Left lung (tissue), 10 donors: ENCODE data around the gene EDIL3. TPM values are rescaled to one million over a fixed set of nuclear protein-coding genes. Genes with fewer than 3 reads are reported as not detected.

Source experiments
- ATAC-seq: fragments of 200-7000 bp; cut with Tn5 transposase; one replicate; pipeline ENCODE4 v1.9.1; 2020; ENCODE audit warnings: moderate library complexity
- DNase-seq, 4 donors: peaks; one replicate each; pipeline ENCODE4 v3.0.0-alpha.2; 2013 to 2020
- H3K27ac ChIP-seq, 2 donors: fragments of 200-600 bp; sonication (generic) in 1 of 2; one replicate each; pipeline versions ENCODE4 v1.5.0 to v1.8.0; 2020 to 2021
- H3K27me3 ChIP-seq, 2 donors: fragments of 200-600 bp; sonication (generic) in 1 of 2; one replicate each; pipeline versions ENCODE4 v1.5.0 to v1.8.0; 2020 to 2021
- H3K36me3 ChIP-seq, 2 donors: fragments of 200-600 bp; sonication (generic) in 1 of 2; one replicate each; pipeline versions ENCODE4 v1.5.0 to v1.8.0; 2020 to 2021
- H3K4me1 ChIP-seq, 2 donors: fragments of 200-600 bp; one replicate each; pipeline ENCODE4 v1.8.0; 2021
- H3K4me3 ChIP-seq, 2 donors: fragments of 200-600 bp; sonication (generic) in 1 of 2; one replicate each; pipeline versions ENCODE4 v1.5.0 to v1.8.0; 2020 to 2021; ENCODE audit warnings: mild to moderate bottlenecking in 1 of 2
- H3K9me3 ChIP-seq, 2 donors: fragments of 200-600 bp; sonication (generic) in 1 of 2; one replicate each; pipeline versions ENCODE4 v1.5.0 to v1.8.0; 2020 to 2021
- intact Hi-C, 2 donors: fragments of 100-400 bp; cut with DNase I; formaldehyde crosslinking; loops; one replicate each; pipeline versions ENCODE4 v1.11.2 to v1.14.2; 2022
- polyA plus RNA-seq, 6 donors: library from polyadenylated mRNA; unstranded; fragments of 120-200 nt; gene quantifications; one replicate each; pipeline ENCODE4 v1.2.1, GENCODE V29; 2013; ENCODE audit not compliant: insufficient read length in 6 of 6
- total RNA-seq, 2 donors: library from RNA; stranded (reverse); fragmentation: NEBNext Ultra II Directional; extraction: Animal tissue kit (Norgen Biotek cat#: 25700); gene quantifications; one replicate each; pipeline ENCODE4 v1.2.1, GENCODE V29; 2021
- TF ChIP-seq, protein P1 (sequence below), 2 donors: fragments of 200-600 bp; sonication (generic) in 1 of 2; IDR thresholded peaks; one replicate each; pipeline versions ENCODE4 v1.5.0 to v1.8.0; 2021; ENCODE audit warnings: antibody characterized with exemption in 2 of 2
- donor health status: DM: no; HTN: yes; CAD: no.
- donor health status: DM: no; HTN: no; CAD: no.

EDIL3 gene
- total and polyA plus RNA-seq, 8 donors = 20.6 to 59.9 (median 42.3) TPM

DNA sequence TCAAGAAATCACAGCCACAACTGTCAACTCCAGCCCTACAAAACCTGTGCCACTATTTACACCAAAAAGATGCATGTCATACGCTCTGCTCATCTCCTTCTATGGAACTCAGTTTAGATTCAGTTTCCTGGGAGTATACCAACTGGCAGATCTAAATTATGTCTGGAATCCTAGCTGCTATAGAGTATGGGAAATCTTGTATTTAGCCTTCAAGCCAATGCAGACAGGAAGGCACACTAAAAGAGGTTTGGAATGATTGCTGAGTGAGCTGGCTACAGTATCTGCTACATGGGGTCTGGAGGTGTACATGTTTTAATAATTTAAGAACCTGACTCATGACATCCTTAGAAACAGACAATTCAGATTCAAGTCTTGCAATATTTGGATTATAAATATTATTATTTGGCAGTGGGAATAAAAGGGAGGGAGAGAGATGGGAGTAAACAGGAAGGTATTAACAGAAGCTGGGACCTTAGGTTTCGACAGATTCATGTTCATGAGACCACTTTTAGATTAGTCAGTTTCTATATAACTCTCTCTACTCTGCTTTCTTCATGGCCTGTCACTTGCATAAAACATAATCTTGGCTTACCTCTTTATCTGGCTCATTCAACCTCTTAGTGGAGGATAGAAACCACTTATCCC lies 485.2 kb downstream of the EDIL3 start:
- no peak for DNase-seq
- no peak overlapping the region for H3K27ac ChIP-seq
- H3K4me1 ChIP-seq = no peaks in the 10 kb centered on the region
- no peak overlapping the region for H3K4me3 ChIP-seq
- TF ChIP-seq, protein P1, sequence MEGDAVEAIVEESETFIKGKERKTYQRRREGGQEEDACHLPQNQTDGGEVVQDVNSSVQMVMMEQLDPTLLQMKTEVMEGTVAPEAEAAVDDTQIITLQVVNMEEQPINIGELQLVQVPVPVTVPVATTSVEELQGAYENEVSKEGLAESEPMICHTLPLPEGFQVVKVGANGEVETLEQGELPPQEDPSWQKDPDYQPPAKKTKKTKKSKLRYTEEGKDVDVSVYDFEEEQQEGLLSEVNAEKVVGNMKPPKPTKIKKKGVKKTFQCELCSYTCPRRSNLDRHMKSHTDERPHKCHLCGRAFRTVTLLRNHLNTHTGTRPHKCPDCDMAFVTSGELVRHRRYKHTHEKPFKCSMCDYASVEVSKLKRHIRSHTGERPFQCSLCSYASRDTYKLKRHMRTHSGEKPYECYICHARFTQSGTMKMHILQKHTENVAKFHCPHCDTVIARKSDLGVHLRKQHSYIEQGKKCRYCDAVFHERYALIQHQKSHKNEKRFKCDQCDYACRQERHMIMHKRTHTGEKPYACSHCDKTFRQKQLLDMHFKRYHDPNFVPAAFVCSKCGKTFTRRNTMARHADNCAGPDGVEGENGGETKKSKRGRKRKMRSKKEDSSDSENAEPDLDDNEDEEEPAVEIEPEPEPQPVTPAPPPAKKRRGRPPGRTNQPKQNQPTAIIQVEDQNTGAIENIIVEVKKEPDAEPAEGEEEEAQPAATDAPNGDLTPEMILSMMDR (IDR thresholded peaks at IDR 0.05) = no peak
- no peaks in the 10 kb centered on the region for H3K36me3 ChIP-seq
- H3K27me3 ChIP-seq = no peaks in the 10 kb centered on the region
- ATAC-seq = no peak
- H3K9me3 ChIP-seq = no peaks in the 10 kb centered on the region
- intact Hi-C loops = no loop called here

DNA sequence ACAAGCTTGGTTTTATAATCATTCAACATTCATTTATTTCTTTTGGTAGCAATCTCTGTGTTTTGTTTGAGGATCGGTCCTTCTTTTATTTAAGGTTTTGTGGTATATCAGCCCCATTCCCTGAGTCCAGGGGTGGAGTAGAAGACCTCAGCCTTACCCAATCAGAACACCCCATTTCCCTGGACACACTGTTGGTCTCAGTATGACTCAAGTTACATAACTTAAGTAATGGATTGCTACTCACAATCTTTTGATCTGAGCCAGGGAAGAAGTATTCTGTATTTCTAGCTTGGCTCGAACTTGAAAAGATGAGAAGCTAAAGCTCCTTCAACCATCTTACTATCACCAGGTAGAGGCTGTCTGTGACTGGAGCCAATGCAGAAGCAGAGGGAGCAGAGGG lies 488.8 kb downstream of the EDIL3 start:
- H3K9me3 ChIP-seq = no peaks in the 10 kb centered on the region
- no peaks in the 10 kb centered on the region for H3K36me3 ChIP-seq
- H3K27me3 ChIP-seq = no peaks in the 10 kb centered on the region
- DNase-seq (no peak), ATAC-seq (no peak)
- intact Hi-C loops = no loop called here
- H3K27ac ChIP-seq = no peak overlapping the region
- TF ChIP-seq, protein P1 (IDR thresholded peaks at IDR 0.05) = no peak
- no peaks in the 10 kb centered on the region for H3K4me1 ChIP-seq
- H3K4me3 ChIP-seq = no peak overlapping the region

DNA sequence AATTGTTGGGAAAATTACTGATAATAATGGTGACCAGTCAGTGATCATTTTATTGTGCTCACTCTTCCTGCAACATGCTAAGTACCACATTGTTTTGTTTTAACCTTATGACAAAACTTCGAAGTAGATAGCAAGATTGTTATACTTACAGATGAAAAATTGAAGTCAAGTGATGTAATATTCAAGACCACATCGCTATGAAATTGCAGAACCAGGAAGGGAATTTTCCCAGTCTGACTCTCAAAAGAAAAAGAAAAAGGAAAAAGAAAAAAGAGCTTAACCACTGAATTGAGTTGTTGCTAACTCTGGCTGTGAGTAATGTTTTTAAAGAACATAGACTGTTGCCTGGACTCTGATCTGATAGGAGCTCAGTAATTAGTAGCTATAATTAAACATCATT lies 493.4 kb downstream of the EDIL3 start:
- no peak for DNase-seq
- H3K4me3 ChIP-seq = no peak overlapping the region

More for the DNA sequence above, 493.4 kb downstream of the EDIL3 start:
- intact Hi-C loops = no loop called here
- Histone ChIP-seq H3K27me3 (no peaks in the 10 kb centered on the region), H3K9me3 (no peaks in the 10 kb centered on the region), H3K4me1 (no peaks in the 10 kb centered on the region), H3K36me3 (no peaks in the 10 kb centered on the region), H3K27ac (no peak overlapping the region)
- ATAC-seq = no peak
- TF ChIP-seq, protein P1 (IDR thresholded peaks at IDR 0.05) = no peak
